HEK293 (cell line): ENCODE measurements around the gene ARHGAP32.

Experiments
- CTCF ChIA-PET: fragments of 350-600 bp; formaldehyde crosslinking; extraction: SDS; loops from one replicate; lab custom pipeline; 2021; ENCODE audit warnings: antibody characterized with exemption; lab: Yijun Ruan, JAX
- POLR2A ChIA-PET: fragments of 300-600 bp; formaldehyde crosslinking; extraction: SDS; loops from one replicate; lab custom pipeline; 2020; ENCODE audit warnings: antibody characterized with exemption, inconsistent platforms; lab: Yijun Ruan, JAX
- H3K27ac ChIP-seq: fragments of 200-500 bp; sonication (Bioruptor generic); 2 replicates; pipeline ENCODE4 v1.5.1; 2014; ENCODE audit warnings: low read depth, low read length, control low read depth, inconsistent platforms; ENCODE audit errors: extremely low read depth
- H3K36me3 ChIP-seq, 2 experiments: fragments of 200-500 bp in 1 of 2; sonication (Bioruptor generic) in 1 of 2; 1 replicate in 1 of 2; 2 replicates in 1 of 2; pipeline ENCODE4 v1.5.1; 2014 to 2017; ENCODE audit warnings: inconsistent platforms in 2 of 2, low read length in 2 of 2; ENCODE audit not compliant: control insufficient read depth in 2 of 2, insufficient read depth in 1 of 2
- H3K4me1 ChIP-seq: fragments of 200-500 bp; sonication (Bioruptor generic); 2 replicates; pipeline ENCODE4 v1.5.1; 2014; ENCODE audit warnings: mild to moderate bottlenecking, low read length, inconsistent platforms; ENCODE audit not compliant: control insufficient read depth, insufficient read depth
- H3K4me3 ChIP-seq: 2 replicates; pipeline ENCODE4 v1.5.1; 2011; ENCODE audit warnings: low read depth, mild to moderate bottlenecking, control low read depth, low read length, moderate library complexity
- H3K9me3 ChIP-seq: fragments of 200-500 bp; sonication (Bioruptor generic); 2 replicates; pipeline ENCODE4 v1.5.1; 2014; ENCODE audit warnings: low read depth, low read length, inconsistent platforms; ENCODE audit not compliant: control insufficient read depth, insufficient read depth
- EGR2 ChIP-seq: fragments of 450-650 bp; formaldehyde crosslinking; IDR thresholded peaks from 2 replicates; pipeline ENCODE4 v1.5.1; 2016; ENCODE audit warnings: low read depth, missing biosample characterization, missing genetic modification characterization
- MEIS1 ChIP-seq: sonication (generic); formaldehyde crosslinking; IDR thresholded peaks from 2 replicates; pipeline ENCODE4 v1.8.1; 2022; ENCODE audit warnings: missing genetic modification reagents, mild to moderate bottlenecking, borderline replicate concordance
- OVOL3 ChIP-seq: fragments of 450-650 bp; formaldehyde crosslinking; IDR thresholded peaks from 2 replicates; pipeline ENCODE4 v1.5.1; 2016; ENCODE audit warnings: missing biosample characterization, missing genetic modification characterization
- SALL2 ChIP-seq: fragments of 450-650 bp; formaldehyde crosslinking; IDR thresholded peaks from 2 replicates; pipeline ENCODE4 v1.5.0; 2017; ENCODE audit warnings: missing biosample characterization, mild to moderate bottlenecking, missing genetic modification characterization, borderline replicate concordance
- ZNF138 ChIP-seq: fragments of 450-650 bp; formaldehyde crosslinking; IDR thresholded peaks from 2 replicates; pipeline ENCODE4 v1.5.1; 2016; ENCODE audit warnings: missing biosample characterization, missing genetic modification characterization, borderline replicate concordance
- ZNF184 ChIP-seq: fragments of 450-650 bp; IDR thresholded peaks from 2 replicates; pipeline ENCODE4 v1.5.1; 2018; ENCODE audit warnings: missing biosample characterization, mild to moderate bottlenecking, missing genetic modification characterization
- ZNF202 ChIP-seq: fragments of 450-650 bp; formaldehyde crosslinking; IDR thresholded peaks from 2 replicates; pipeline ENCODE4 v1.5.1; 2016; ENCODE audit warnings: missing biosample characterization, missing genetic modification characterization, borderline replicate concordance
- ZNF266 ChIP-seq: fragments of 450-650 bp; formaldehyde crosslinking; IDR thresholded peaks from 2 replicates; pipeline ENCODE4 v1.5.1; 2016; ENCODE audit warnings: missing biosample characterization, missing genetic modification characterization, low read depth
- ZNF394 ChIP-seq: fragments of 450-650 bp; formaldehyde crosslinking; IDR thresholded peaks from 2 replicates; pipeline ENCODE4 v1.5.1; 2016; ENCODE audit warnings: missing biosample characterization, missing genetic modification characterization, mild to moderate bottlenecking, moderate library complexity, borderline replicate concordance
- ZNF426 ChIP-seq: fragments of 450-650 bp; formaldehyde crosslinking; IDR thresholded peaks from 2 replicates; pipeline ENCODE4 v1.5.1; 2017; ENCODE audit warnings: missing biosample characterization, missing genetic modification characterization, mild to moderate bottlenecking, inconsistent platforms, moderate library complexity
- ZNF48 ChIP-seq: fragments of 450-650 bp; formaldehyde crosslinking; IDR thresholded peaks from 2 replicates; pipeline ENCODE4 v1.5.1; 2016; ENCODE audit warnings: missing biosample characterization, missing genetic modification characterization
- ZNF544 ChIP-seq: fragments of 450-650 bp; formaldehyde crosslinking; IDR thresholded peaks from 2 replicates; pipeline ENCODE4 v1.5.0; 2017; ENCODE audit warnings: missing biosample characterization, missing genetic modification characterization
- ZNF548 ChIP-seq: fragments of 450-650 bp; formaldehyde crosslinking; IDR thresholded peaks from 2 replicates; pipeline ENCODE4 v1.5.1; 2016; ENCODE audit warnings: missing biosample characterization, missing genetic modification characterization
- ZNF558 ChIP-seq: fragments of 450-650 bp; formaldehyde crosslinking; IDR thresholded peaks from 2 replicates; pipeline ENCODE4 v1.5.1; 2016; ENCODE audit warnings: missing biosample characterization, missing genetic modification characterization
- ZNF585B ChIP-seq: fragments of 450-650 bp; formaldehyde crosslinking; IDR thresholded peaks from 2 replicates; pipeline ENCODE4 v1.5.1; 2016; ENCODE audit warnings: missing biosample characterization, missing genetic modification characterization
- ZNF791 ChIP-seq: fragments of 450-650 bp; formaldehyde crosslinking; IDR thresholded peaks from 2 replicates; pipeline ENCODE4 v1.5.1; 2016; ENCODE audit warnings: missing biosample characterization, missing genetic modification characterization
- TF ChIP-seq, protein P1 (sequence below): fragments of 450-650 bp; formaldehyde crosslinking; IDR thresholded peaks from 2 replicates; pipeline ENCODE4 v1.5.1; 2017; ENCODE audit warnings: missing biosample characterization, missing genetic modification characterization

The ARHGAP32 gene

GRCh38 chr11:129115652-129116586 is 76.2 kb downstream of the ARHGAP32 start:
- CTCF ChIA-PET: interaction anchor here (1.0 kb wide), 1 partner anchor 53 kb away, joined by 3 read pairs; no protein-coding TSS in a partner anchor
- no peak overlapping the region for H3K27ac ChIP-seq

DNA sequence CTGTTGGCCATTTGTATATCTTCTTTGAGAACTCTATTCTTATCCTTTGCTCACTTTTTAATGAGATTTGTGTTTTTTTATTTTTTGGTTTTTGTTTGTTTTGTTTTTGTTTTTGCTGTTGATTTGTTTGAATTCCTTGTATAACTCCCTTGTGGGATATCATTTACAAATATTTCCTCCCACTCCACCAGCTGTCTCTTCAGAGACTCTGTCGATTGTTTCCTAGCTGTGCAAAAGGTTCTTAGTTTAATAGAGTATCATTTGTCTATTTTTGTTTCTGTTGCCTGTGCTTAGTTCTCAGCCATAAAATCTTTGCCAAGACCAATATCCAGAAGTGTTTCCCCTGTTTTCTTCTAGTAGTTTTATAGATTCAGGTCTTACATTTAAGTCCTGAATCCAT is 82.4 kb downstream of the ARHGAP32 start:
- no peaks in the 10 kb centered on the region for H3K4me1 ChIP-seq
- H3K9me3 ChIP-seq: no peaks in the 10 kb centered on the region
- H3K36me3 ChIP-seq: no peaks in the 10 kb centered on the region
- TF ChIP-seq ZNF544 (tag by site-specific recombination) (no peak), ZNF48 (tag by site-specific recombination) (no peak), ZNF426 (tag by site-specific recombination) (no peak), ZNF585B (tag by site-specific recombination) (no peak), ZNF266 (no peak)
- TF ChIP-seq, protein P1, sequence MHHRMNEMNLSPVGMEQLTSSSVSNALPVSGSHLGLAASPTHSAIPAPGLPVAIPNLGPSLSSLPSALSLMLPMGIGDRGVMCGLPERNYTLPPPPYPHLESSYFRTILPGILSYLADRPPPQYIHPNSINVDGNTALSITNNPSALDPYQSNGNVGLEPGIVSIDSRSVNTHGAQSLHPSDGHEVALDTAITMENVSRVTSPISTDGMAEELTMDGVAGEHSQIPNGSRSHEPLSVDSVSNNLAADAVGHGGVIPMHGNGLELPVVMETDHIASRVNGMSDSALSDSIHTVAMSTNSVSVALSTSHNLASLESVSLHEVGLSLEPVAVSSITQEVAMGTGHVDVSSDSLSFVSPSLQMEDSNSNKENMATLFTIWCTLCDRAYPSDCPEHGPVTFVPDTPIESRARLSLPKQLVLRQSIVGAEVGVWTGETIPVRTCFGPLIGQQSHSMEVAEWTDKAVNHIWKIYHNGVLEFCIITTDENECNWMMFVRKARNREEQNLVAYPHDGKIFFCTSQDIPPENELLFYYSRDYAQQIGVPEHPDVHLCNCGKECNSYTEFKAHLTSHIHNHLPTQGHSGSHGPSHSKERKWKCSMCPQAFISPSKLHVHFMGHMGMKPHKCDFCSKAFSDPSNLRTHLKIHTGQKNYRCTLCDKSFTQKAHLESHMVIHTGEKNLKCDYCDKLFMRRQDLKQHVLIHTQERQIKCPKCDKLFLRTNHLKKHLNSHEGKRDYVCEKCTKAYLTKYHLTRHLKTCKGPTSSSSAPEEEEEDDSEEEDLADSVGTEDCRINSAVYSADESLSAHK (tag by site-specific recombination): no peak
- POLR2A ChIA-PET: no interaction called here
- H3K4me3 ChIP-seq: no peak overlapping the region
- no peak overlapping the region for H3K27ac ChIP-seq
- CTCF ChIA-PET: interaction anchor here (0.7 kb wide), 1 partner anchor 248 kb away, joined by 3 read pairs; no protein-coding TSS in a partner anchor

More at GRCh38 chr11:129115652-129116586, 76.2 kb downstream of the ARHGAP32 start:
- POLR2A ChIA-PET: no interaction called here
- Histone ChIP-seq H3K4me1 (no peaks in the 10 kb centered on the region), H3K9me3 (no peaks in the 10 kb centered on the region), H3K4me3 (no peak overlapping the region), H3K36me3 (no peaks in the 10 kb centered on the region)
- TF ChIP-seq ZNF202 (tag by site-specific recombination): no peak
- no peak for TF ChIP-seq ZNF791 (tag by site-specific recombination)
- TF ChIP-seq MEIS1 (CRISPR knock-in tag): no peak

DNA sequence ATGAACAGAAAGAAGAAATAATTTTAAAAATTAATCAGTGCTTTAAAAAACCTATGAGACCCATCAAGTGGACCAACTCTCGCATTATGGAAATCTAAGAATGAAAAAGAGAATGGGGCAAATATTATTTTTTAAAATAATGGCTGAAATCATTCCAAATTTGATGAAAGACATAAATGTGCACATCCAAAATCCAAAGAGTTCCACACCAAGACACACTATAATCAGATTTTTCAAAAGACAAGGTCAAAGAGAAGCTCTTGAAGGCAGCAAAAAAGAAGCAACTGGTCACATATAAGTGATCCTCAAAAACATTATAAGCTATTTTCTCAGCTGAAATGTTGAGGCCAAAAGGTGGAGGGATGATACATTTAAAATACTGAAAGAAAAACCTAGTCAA is 85.3 kb downstream of the ARHGAP32 start:
- no peaks in the 10 kb centered on the region for H3K36me3 ChIP-seq
- H3K4me1 ChIP-seq: no peaks in the 10 kb centered on the region
- H3K9me3 ChIP-seq: no peaks in the 10 kb centered on the region
- no peak overlapping the region for H3K27ac ChIP-seq
- ChIA-PET POLR2A (interaction anchor here (0.6 kb wide), 1 partner anchor 710 kb away, joined by 3 read pairs; no protein-coding TSS in a partner anchor), CTCF (interaction anchor here (0.6 kb wide), 1 partner anchor 121 kb away, joined by 6 read pairs; no protein-coding TSS in a partner anchor)
- H3K4me3 ChIP-seq: no peak overlapping the region
- no peak for TF ChIP-seq SALL2 (tag by site-specific recombination)
- TF ChIP-seq ZNF184 (tag by site-specific recombination): no peak
- peak; percentile 92 for TF ChIP-seq ZNF558 (tag by site-specific recombination)
- no peak for TF ChIP-seq ZNF138 (tag by site-specific recombination)
- no peak for TF ChIP-seq OVOL3
- no peak for TF ChIP-seq ZNF394 (tag by site-specific recombination)
- TF ChIP-seq ZNF548 (tag by site-specific recombination): no peak
- TF ChIP-seq ZNF48 (tag by site-specific recombination): no peak
- no peak for TF ChIP-seq EGR2 (tag by site-specific recombination)
